HL-60 (cell line): Measurements from ENCODE around the gene EMP2.

Source experiments
- CTCF ChIP-seq: IDR thresholded peaks from one replicate; pipeline ENCODE4 v1.5.1; 2011; ENCODE audit warnings: low read length, control low read depth, inconsistent platforms; ENCODE audit not compliant: insufficient read depth
- GABPA ChIP-seq: IDR thresholded peaks from 2 replicates; pipeline ENCODE4 v1.6.1; 2012; ENCODE audit warnings: low read depth
- REST ChIP-seq: IDR thresholded peaks from 2 replicates; pipeline ENCODE4 v1.6.1; 2012; ENCODE audit warnings: low read depth; ENCODE audit not compliant: insufficient replicate concordance

GRCh38 chr16:10504404-10504885, 76.0 kb downstream of the EMP2 start:
- TF ChIP-seq GABPA = no peak
- TF ChIP-seq CTCF = no peak
- TF ChIP-seq REST = no peak
